HEK293 (cell line): ENCODE measurements around the gene ALKBH2.

ENCODE experiments used
- CTCF ChIA-PET: fragments of 350-600 bp; formaldehyde crosslinking; extraction: SDS; loops from one replicate; lab custom pipeline; 2021; ENCODE audit warnings: antibody characterized with exemption; lab: Yijun Ruan, JAX
- POLR2A ChIA-PET: fragments of 300-600 bp; formaldehyde crosslinking; extraction: SDS; loops from one replicate; lab custom pipeline; 2020; ENCODE audit warnings: antibody characterized with exemption, inconsistent platforms; lab: Yijun Ruan, JAX
- H3K27ac ChIP-seq: fragments of 200-500 bp; sonication (Bioruptor generic); 2 replicates; pipeline ENCODE4 v1.5.1; 2014; ENCODE audit warnings: low read depth, low read length, control low read depth, inconsistent platforms; ENCODE audit errors: extremely low read depth
- H3K36me3 ChIP-seq, 2 experiments: fragments of 200-500 bp in 1 of 2; sonication (Bioruptor generic) in 1 of 2; 1 replicate in 1 of 2; 2 replicates in 1 of 2; pipeline ENCODE4 v1.5.1; 2014 to 2017; ENCODE audit warnings: inconsistent platforms in 2 of 2, low read length in 2 of 2; ENCODE audit not compliant: control insufficient read depth in 2 of 2, insufficient read depth in 1 of 2
- H3K4me1 ChIP-seq: fragments of 200-500 bp; sonication (Bioruptor generic); 2 replicates; pipeline ENCODE4 v1.5.1; 2014; ENCODE audit warnings: mild to moderate bottlenecking, low read length, inconsistent platforms; ENCODE audit not compliant: control insufficient read depth, insufficient read depth
- H3K4me3 ChIP-seq: 2 replicates; pipeline ENCODE4 v1.5.1; 2011; ENCODE audit warnings: low read depth, mild to moderate bottlenecking, control low read depth, low read length, moderate library complexity
- H3K9me3 ChIP-seq: fragments of 200-500 bp; sonication (Bioruptor generic); 2 replicates; pipeline ENCODE4 v1.5.1; 2014; ENCODE audit warnings: low read depth, low read length, inconsistent platforms; ENCODE audit not compliant: control insufficient read depth, insufficient read depth
- BCL11B ChIP-seq: fragments of 450-650 bp; formaldehyde crosslinking; IDR thresholded peaks from 2 replicates; pipeline ENCODE4 v1.5.1; 2016; ENCODE audit warnings: low read depth, missing biosample characterization, missing genetic modification characterization
- KLF7 ChIP-seq: fragments of 450-650 bp; formaldehyde crosslinking; IDR thresholded peaks from 2 replicates; pipeline ENCODE4 v1.5.1; 2016; ENCODE audit warnings: missing biosample characterization, missing genetic modification characterization, borderline replicate concordance
- OVOL3 ChIP-seq: fragments of 450-650 bp; formaldehyde crosslinking; IDR thresholded peaks from 2 replicates; pipeline ENCODE4 v1.5.1; 2016; ENCODE audit warnings: missing biosample characterization, missing genetic modification characterization
- RBAK ChIP-seq: fragments of 450-650 bp; formaldehyde crosslinking; IDR thresholded peaks from 2 replicates; pipeline ENCODE4 v1.5.1; 2016; ENCODE audit warnings: missing biosample characterization, missing genetic modification characterization
- SP3 ChIP-seq: fragments of 450-650 bp; formaldehyde crosslinking; IDR thresholded peaks from 2 replicates; pipeline ENCODE4 v1.5.1; 2016; ENCODE audit warnings: missing biosample characterization, missing genetic modification characterization
- TCF7L2 ChIP-seq: IDR thresholded peaks from 2 replicates; pipeline ENCODE4 v1.6.1; 2011; ENCODE audit warnings: low read depth, mild to moderate bottlenecking, inconsistent platforms, low read length, moderate library complexity, borderline replicate concordance
- ZBTB20 ChIP-seq: fragments of 450-650 bp; formaldehyde crosslinking; IDR thresholded peaks from 2 replicates; pipeline ENCODE4 v1.5.1; 2016; ENCODE audit warnings: missing biosample characterization, missing genetic modification characterization
- ZBTB21 ChIP-seq: fragments of 450-650 bp; formaldehyde crosslinking; IDR thresholded peaks from 2 replicates; pipeline ENCODE4 v1.5.1; 2017; ENCODE audit warnings: missing biosample characterization, missing genetic modification characterization
- ZBTB49 ChIP-seq: fragments of 450-650 bp; formaldehyde crosslinking; IDR thresholded peaks from 2 replicates; pipeline ENCODE4 v1.5.1; 2016; ENCODE audit warnings: missing biosample characterization, missing genetic modification characterization, low read depth
- ZNF2 ChIP-seq: fragments of 450-650 bp; formaldehyde crosslinking; IDR thresholded peaks from 2 replicates; pipeline ENCODE4 v1.5.1; 2016; ENCODE audit warnings: missing biosample characterization, missing genetic modification characterization
- ZNF211 ChIP-seq: fragments of 450-650 bp; formaldehyde crosslinking; IDR thresholded peaks from 2 replicates; pipeline ENCODE4 v1.5.1; 2016; ENCODE audit warnings: low read depth, missing biosample characterization, missing genetic modification characterization
- ZNF214 ChIP-seq: fragments of 450-650 bp; formaldehyde crosslinking; IDR thresholded peaks from 2 replicates; pipeline ENCODE4 v1.5.1; 2017; ENCODE audit warnings: missing biosample characterization, mild to moderate bottlenecking, missing genetic modification characterization, borderline replicate concordance
- ZNF239 ChIP-seq: fragments of 450-650 bp; formaldehyde crosslinking; IDR thresholded peaks from 2 replicates; pipeline ENCODE4 v1.5.1; 2016; ENCODE audit warnings: missing biosample characterization, missing genetic modification characterization
- ZNF24 ChIP-seq: fragments of 450-650 bp; formaldehyde crosslinking; IDR thresholded peaks from 2 replicates; pipeline ENCODE4 v1.5.1; 2016; ENCODE audit warnings: missing biosample characterization, missing genetic modification characterization
- ZNF280C ChIP-seq: fragments of 450-650 bp; formaldehyde crosslinking; IDR thresholded peaks from 2 replicates; pipeline ENCODE4 v1.5.1; 2016; ENCODE audit warnings: missing biosample characterization, missing genetic modification characterization
- ZNF292 ChIP-seq: fragments of 450-650 bp; formaldehyde crosslinking; IDR thresholded peaks from 2 replicates; pipeline ENCODE4 v1.5.1; 2016; ENCODE audit warnings: low read depth, missing biosample characterization, missing genetic modification characterization, borderline replicate concordance
- ZNF324 ChIP-seq: fragments of 450-650 bp; formaldehyde crosslinking; IDR thresholded peaks from 2 replicates; pipeline ENCODE4 v1.5.1; 2016; ENCODE audit warnings: missing biosample characterization, missing genetic modification characterization
- ZNF335 ChIP-seq: fragments of 450-650 bp; formaldehyde crosslinking; conservative IDR thresholded peaks from 2 replicates; pipeline ENCODE4 v1.5.1; 2016; ENCODE audit warnings: missing biosample characterization, missing genetic modification characterization
- ZNF423 ChIP-seq: fragments of 450-650 bp; formaldehyde crosslinking; IDR thresholded peaks from 2 replicates; pipeline ENCODE4 v1.5.1; 2016; ENCODE audit warnings: missing biosample characterization, missing genetic modification characterization
- ZNF48 ChIP-seq: fragments of 450-650 bp; formaldehyde crosslinking; IDR thresholded peaks from 2 replicates; pipeline ENCODE4 v1.5.1; 2016; ENCODE audit warnings: missing biosample characterization, missing genetic modification characterization
- ZNF596 ChIP-seq: fragments of 450-650 bp; IDR thresholded peaks from 2 replicates; pipeline ENCODE4 v1.5.0; 2018; ENCODE audit warnings: missing biosample characterization, mild to moderate bottlenecking, missing genetic modification characterization, moderate library complexity
- ZNF629 ChIP-seq: fragments of 450-650 bp; formaldehyde crosslinking; IDR thresholded peaks from 2 replicates; pipeline ENCODE4 v1.5.1; 2017; ENCODE audit warnings: missing biosample characterization, missing genetic modification characterization
- ZNF692 ChIP-seq: fragments of 450-650 bp; formaldehyde crosslinking; IDR thresholded peaks from 2 replicates; pipeline ENCODE4 v1.5.1; 2016; ENCODE audit warnings: missing biosample characterization, missing genetic modification characterization
- ZXDB ChIP-seq: fragments of 450-650 bp; formaldehyde crosslinking; IDR thresholded peaks from 2 replicates; pipeline ENCODE4 v1.5.1; 2016; ENCODE audit warnings: missing biosample characterization, missing genetic modification characterization
- TF ChIP-seq, protein P1 (sequence below): fragments of 450-650 bp; formaldehyde crosslinking; IDR thresholded peaks from 2 replicates; pipeline ENCODE4 v1.5.1; 2016; ENCODE audit warnings: missing biosample characterization, missing genetic modification characterization
- TF ChIP-seq, protein P2 (sequence below): fragments of 450-650 bp; IDR thresholded peaks from 2 replicates; pipeline ENCODE4 v1.5.1; 2018; ENCODE audit warnings: missing biosample characterization, missing genetic modification characterization

Gene ALKBH2

GRCh38 chr12:109125791-109126190 is 32.5 kb upstream of the ALKBH2 start:
- Histone ChIP-seq H3K27ac (no peak overlapping the region), H3K4me1 (no peaks in the 10 kb centered on the region), H3K4me3 (no peak overlapping the region)
- TF ChIP-seq ZBTB20 (tag by site-specific recombination) (no peak), ZNF214 (no peak), ZNF324 (tag by site-specific recombination) (no peak), ZNF211 (tag by site-specific recombination) (no peak), ZNF2 (tag by site-specific recombination) (no peak), ZNF48 (tag by site-specific recombination) (no peak), SP3 (no peak), ZNF24 (tag by site-specific recombination) (no peak), ZNF596 (tag by site-specific recombination) (no peak), RBAK (tag by site-specific recombination) (no peak), ZBTB21 (tag by site-specific recombination) (no peak), ZNF335 (tag by site-specific recombination) (no peak), BCL11B (tag by site-specific recombination) (no peak), ZNF280C (tag by site-specific recombination) (no peak), ZNF629 (tag by site-specific recombination) (no peak), ZNF239 (no peak), ZXDB (tag by site-specific recombination) (no peak)
- TF ChIP-seq, protein P1, sequence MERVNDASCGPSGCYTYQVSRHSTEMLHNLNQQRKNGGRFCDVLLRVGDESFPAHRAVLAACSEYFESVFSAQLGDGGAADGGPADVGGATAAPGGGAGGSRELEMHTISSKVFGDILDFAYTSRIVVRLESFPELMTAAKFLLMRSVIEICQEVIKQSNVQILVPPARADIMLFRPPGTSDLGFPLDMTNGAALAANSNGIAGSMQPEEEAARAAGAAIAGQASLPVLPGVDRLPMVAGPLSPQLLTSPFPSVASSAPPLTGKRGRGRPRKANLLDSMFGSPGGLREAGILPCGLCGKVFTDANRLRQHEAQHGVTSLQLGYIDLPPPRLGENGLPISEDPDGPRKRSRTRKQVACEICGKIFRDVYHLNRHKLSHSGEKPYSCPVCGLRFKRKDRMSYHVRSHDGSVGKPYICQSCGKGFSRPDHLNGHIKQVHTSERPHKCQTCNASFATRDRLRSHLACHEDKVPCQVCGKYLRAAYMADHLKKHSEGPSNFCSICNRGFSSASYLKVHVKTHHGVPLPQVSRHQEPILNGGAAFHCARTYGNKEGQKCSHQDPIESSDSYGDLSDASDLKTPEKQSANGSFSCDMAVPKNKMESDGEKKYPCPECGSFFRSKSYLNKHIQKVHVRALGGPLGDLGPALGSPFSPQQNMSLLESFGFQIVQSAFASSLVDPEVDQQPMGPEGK (tag by site-specific recombination) = no peak
- TF ChIP-seq, all 188 proteins: peak for 0
- POLR2A ChIA-PET = no interaction called here
- Histone ChIP-seq H3K36me3 (no peaks in the 10 kb centered on the region), H3K9me3 (no peaks in the 10 kb centered on the region)
- CTCF ChIA-PET = interaction anchor here (0.6 to 4.7 kb wide), 2 partner anchors 13 to 138 kb away, joined by 4 to 22 read pairs; no protein-coding TSS in a partner anchor

GRCh38 chr12:109124878-109125648 is 31.8 kb upstream of the ALKBH2 start:
- POLR2A ChIA-PET = no interaction called here
- no peaks in the 10 kb centered on the region for H3K9me3 ChIP-seq
- H3K4me1 ChIP-seq = no peaks in the 10 kb centered on the region
- TF ChIP-seq, protein P2, sequence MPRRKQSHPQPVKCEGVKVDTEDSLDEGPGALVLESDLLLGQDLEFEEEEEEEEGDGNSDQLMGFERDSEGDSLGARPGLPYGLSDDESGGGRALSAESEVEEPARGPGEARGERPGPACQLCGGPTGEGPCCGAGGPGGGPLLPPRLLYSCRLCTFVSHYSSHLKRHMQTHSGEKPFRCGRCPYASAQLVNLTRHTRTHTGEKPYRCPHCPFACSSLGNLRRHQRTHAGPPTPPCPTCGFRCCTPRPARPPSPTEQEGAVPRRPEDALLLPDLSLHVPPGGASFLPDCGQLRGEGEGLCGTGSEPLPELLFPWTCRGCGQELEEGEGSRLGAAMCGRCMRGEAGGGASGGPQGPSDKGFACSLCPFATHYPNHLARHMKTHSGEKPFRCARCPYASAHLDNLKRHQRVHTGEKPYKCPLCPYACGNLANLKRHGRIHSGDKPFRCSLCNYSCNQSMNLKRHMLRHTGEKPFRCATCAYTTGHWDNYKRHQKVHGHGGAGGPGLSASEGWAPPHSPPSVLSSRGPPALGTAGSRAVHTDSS = no peak
- no peak for TF ChIP-seq ZNF423
- TF ChIP-seq ZBTB49 (tag by site-specific recombination) = no peak
- TF ChIP-seq KLF7 (tag by site-specific recombination) = no peak
- no peak for TF ChIP-seq ZNF239
- TF ChIP-seq ZNF324 (tag by site-specific recombination) = no peak
- no peak for TF ChIP-seq ZNF214
- no peak for TF ChIP-seq ZNF292
- TF ChIP-seq ZNF692 (tag by site-specific recombination) = no peak
- TF ChIP-seq OVOL3 (tag by site-specific recombination) = no peak
- no peak for TF ChIP-seq TCF7L2
- CTCF ChIA-PET = interaction anchor here (0.6 to 4.7 kb wide), 3 partner anchors 13 to 876 kb away, joined by 3 to 22 read pairs (median 4); no protein-coding TSS in a partner anchor
- H3K27ac ChIP-seq = no peak overlapping the region
- no peak overlapping the region for H3K4me3 ChIP-seq
- no peaks in the 10 kb centered on the region for H3K36me3 ChIP-seq
